Suprapubic skin (tissue), 4 donors: ENCODE measurements around the gene FAAP100.

Experiments
- POLR2A ChIP-seq, 2 donors: fragments of 450-650 bp; IDR thresholded peaks; one replicate each; pipeline ENCODE4 v1.6.1; 2017; ENCODE audit warnings: antibody characterized with exemption in 2 of 2, mild to moderate bottlenecking in 2 of 2, moderate library complexity in 2 of 2
- POLR2AphosphoS5 ChIP-seq, 3 donors: sonication (generic); formaldehyde crosslinking; IDR thresholded peaks; one replicate each; pipeline ENCODE4 v1.6.1; 2017; ENCODE audit warnings: antibody characterized with exemption in 3 of 3
- TF ChIP-seq, protein P1 (sequence below), 2 donors: fragments of 200-600 bp in 1 of 2; fragments of 450-650 bp in 1 of 2; sonication (generic) in 1 of 2; IDR thresholded peaks; one replicate each; pipeline ENCODE4 v1.5.1; 2016 to 2019; ENCODE audit warnings: antibody characterized with exemption in 2 of 2, mild to moderate bottlenecking in 1 of 2, moderate library complexity in 1 of 2

DNA sequence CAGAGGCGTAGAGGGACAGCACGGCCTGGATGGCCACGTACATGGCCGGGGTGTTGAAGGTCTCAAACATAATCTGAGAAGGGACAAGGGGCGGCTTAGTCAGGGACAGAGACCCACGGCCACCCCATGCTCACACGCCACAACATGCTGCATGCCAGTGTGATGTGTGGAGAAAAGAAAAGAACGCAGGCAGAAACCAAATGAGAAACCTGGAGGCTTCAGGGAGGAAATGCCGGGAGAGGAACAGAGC, 40.7 kb downstream of the FAAP100 start:
- TF ChIP-seq, protein P1, sequence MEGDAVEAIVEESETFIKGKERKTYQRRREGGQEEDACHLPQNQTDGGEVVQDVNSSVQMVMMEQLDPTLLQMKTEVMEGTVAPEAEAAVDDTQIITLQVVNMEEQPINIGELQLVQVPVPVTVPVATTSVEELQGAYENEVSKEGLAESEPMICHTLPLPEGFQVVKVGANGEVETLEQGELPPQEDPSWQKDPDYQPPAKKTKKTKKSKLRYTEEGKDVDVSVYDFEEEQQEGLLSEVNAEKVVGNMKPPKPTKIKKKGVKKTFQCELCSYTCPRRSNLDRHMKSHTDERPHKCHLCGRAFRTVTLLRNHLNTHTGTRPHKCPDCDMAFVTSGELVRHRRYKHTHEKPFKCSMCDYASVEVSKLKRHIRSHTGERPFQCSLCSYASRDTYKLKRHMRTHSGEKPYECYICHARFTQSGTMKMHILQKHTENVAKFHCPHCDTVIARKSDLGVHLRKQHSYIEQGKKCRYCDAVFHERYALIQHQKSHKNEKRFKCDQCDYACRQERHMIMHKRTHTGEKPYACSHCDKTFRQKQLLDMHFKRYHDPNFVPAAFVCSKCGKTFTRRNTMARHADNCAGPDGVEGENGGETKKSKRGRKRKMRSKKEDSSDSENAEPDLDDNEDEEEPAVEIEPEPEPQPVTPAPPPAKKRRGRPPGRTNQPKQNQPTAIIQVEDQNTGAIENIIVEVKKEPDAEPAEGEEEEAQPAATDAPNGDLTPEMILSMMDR (IDR thresholded peaks at IDR 0.05) = no peak
- TF ChIP-seq POLR2AphosphoS5 (IDR thresholded peaks at IDR 0.05) = no peak
- TF ChIP-seq POLR2A (IDR thresholded peaks at IDR 0.05) = no peak
